Ascending aorta (tissue), 2 donors: ENCODE data around the gene PPFIBP2. TPM values are rescaled to one million over a fixed set of nuclear protein-coding genes. Genes with fewer than 3 reads are reported as not detected.

Source experiments
- DNase-seq, 2 donors: peaks; one replicate each; pipeline ENCODE4 v3.0.0-alpha.2; 2019; ENCODE audit warnings: low spot score in 2 of 2
- H3K27ac ChIP-seq, 2 donors: fragments of 200-600 bp; sonication (generic); one replicate each; pipeline ENCODE4 v1.5.1; 2016 to 2017; ENCODE audit warnings: mild to moderate bottlenecking in 1 of 2
- H3K27me3 ChIP-seq: fragments of 200-600 bp; sonication (generic); one replicate; pipeline ENCODE4 v1.5.1; 2017
- H3K36me3 ChIP-seq, 2 donors: fragments of 200-600 bp; sonication (generic); one replicate each; pipeline ENCODE4 v1.5.1; 2016
- H3K4me1 ChIP-seq, 2 donors: fragments of 200-600 bp; sonication (generic); one replicate each; pipeline ENCODE4 v1.5.1; 2016 to 2017; ENCODE audit warnings: mild to moderate bottlenecking in 1 of 2
- H3K4me3 ChIP-seq, 2 donors: fragments of 200-600 bp; sonication (generic); one replicate each; pipeline ENCODE4 v1.5.1; 2016 to 2017; ENCODE audit warnings: mild to moderate bottlenecking in 1 of 2
- H3K9me3 ChIP-seq, 2 donors: fragments of 200-600 bp; sonication (generic); one replicate each; pipeline ENCODE4 v1.5.1; 2016
- intact Hi-C: fragments of 100-400 bp; cut with DNase I; formaldehyde crosslinking; loops from one replicate; pipeline ENCODE4 v1.15.1; 2023
- total RNA-seq: library from RNA; depleted of rRNA; stranded (reverse); fragments of >200 nt; gene quantifications from one replicate; pipeline ENCODE4 v1.1.0, GENCODE V29; 2016
- TF ChIP-seq, protein P1 (sequence below), 3 experiments: fragments of 200-600 bp in 2 of 3; fragments of 450-650 bp in 1 of 3; sonication (generic) in 2 of 3; IDR thresholded peaks; one replicate each; pipeline ENCODE4 v1.5.1; 2016 to 2019; ENCODE audit warnings: antibody characterized with exemption in 3 of 3, mild to moderate bottlenecking in 1 of 3, moderate library complexity in 1 of 3

PPFIBP2 gene
- total RNA-seq, 1 donor from 2014 or later, result 4.2 TPM

DNA sequence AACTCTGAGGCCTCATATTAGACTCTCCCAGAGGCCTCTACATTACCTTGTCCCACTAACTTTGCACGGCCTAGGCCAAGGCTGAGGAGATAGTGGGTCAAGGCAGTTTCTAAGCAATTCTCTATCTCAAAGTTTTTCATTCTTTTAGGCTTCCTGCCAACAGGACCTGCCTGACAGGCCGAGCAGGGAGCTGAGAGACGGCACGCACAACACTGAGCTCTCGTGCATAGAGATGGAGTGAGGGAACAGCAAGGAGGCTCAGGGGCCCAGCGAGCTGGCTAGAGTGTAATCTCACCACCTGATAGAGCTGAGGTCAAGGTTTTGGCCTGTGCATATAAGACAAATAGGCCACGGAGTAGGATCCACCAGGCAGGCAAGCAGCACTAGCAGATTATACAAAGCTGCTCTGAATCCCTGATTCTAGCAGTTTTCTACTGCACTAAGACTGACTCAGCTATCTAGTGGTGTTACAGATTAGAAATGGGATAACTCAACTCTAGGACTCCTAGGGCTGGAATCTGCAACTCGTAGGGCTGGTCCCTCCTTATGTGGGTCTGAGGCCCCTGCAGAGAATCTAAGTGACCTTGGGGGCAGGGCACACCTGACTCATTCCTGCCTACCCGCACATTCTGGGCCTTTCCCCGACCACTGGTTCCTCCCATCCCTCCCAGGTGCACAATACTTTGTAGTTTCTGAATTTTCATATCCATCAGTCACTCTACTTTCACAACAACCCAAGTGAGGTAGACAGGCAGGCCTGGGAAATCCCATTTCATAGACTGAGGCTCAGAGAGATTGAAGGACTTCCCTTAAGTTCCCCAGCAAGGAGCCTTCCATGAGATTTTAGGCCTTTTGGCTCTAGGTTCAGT lies 157.8 kb downstream of the PPFIBP2 start:
- no peaks in the 10 kb centered on the region for H3K9me3 ChIP-seq
- peaks cover 0 to 3% of the 10 kb centered on the region in 2 donors for H3K36me3 ChIP-seq
- intact Hi-C loops, result loop anchor here (5.0 kb wide), 2 partner anchors 159 to 316 kb away; partner anchors contain the start of genes EIF3F and PPFIBP2
- TF ChIP-seq, protein P1, sequence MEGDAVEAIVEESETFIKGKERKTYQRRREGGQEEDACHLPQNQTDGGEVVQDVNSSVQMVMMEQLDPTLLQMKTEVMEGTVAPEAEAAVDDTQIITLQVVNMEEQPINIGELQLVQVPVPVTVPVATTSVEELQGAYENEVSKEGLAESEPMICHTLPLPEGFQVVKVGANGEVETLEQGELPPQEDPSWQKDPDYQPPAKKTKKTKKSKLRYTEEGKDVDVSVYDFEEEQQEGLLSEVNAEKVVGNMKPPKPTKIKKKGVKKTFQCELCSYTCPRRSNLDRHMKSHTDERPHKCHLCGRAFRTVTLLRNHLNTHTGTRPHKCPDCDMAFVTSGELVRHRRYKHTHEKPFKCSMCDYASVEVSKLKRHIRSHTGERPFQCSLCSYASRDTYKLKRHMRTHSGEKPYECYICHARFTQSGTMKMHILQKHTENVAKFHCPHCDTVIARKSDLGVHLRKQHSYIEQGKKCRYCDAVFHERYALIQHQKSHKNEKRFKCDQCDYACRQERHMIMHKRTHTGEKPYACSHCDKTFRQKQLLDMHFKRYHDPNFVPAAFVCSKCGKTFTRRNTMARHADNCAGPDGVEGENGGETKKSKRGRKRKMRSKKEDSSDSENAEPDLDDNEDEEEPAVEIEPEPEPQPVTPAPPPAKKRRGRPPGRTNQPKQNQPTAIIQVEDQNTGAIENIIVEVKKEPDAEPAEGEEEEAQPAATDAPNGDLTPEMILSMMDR (IDR thresholded peaks at IDR 0.05), result no peak
- no peak for DNase-seq
- no peak overlapping the region for H3K27ac ChIP-seq
- no peaks in the 10 kb centered on the region for H3K27me3 ChIP-seq
- no peak overlapping the region for H3K4me3 ChIP-seq
- H3K4me1 ChIP-seq, result peaks cover 0 to 9% of the 10 kb centered on the region in 2 donors

DNA sequence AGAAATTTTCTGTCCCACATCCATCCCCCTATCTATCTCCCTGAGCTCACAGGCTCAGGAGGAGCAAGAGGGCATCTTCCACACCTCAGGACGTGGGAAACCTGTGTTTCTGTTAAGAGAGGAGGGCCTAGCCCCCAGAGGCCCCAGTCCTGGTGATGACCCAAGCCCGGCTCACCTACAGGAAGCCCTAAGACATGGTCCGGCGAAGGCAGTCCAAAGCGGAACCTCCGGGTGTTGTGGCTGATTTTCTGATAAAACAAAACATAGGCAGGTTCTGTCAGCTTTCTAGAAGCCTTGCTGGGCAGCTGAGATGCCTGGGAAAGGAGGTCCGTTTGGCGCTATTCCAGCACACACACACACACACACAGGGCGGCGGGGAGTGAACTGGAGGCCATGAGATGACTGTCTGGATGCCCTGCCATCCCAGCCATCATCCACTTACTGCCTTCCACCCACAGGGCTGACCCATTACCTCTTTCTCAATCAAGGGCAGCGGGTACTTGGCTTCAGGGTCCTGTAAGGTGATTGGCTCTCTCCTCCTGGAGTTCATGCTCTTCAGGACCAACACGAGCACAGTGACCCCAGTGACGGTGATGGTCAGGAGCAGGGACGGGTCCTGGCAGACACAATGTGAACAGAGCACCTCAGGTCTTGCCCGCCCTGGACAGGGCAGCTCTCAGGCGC lies 158.6 kb downstream of the PPFIBP2 start:
- Histone ChIP-seq H3K4me3 (peak overlapping the region; percentile 62 to 80), H3K4me1 (peaks cover 0 to 9% of the 10 kb centered on the region in 2 donors), H3K27ac (no peak overlapping the region), H3K27me3 (no peaks in the 10 kb centered on the region), H3K9me3 (no peaks in the 10 kb centered on the region), H3K36me3 (peaks cover 0 to 2% of the 10 kb centered on the region in 2 donors)
- TF ChIP-seq, protein P1 (IDR thresholded peaks at IDR 0.05), result no peak
- intact Hi-C loops, result loop anchor here (5.0 kb wide), 2 partner anchors 160 to 315 kb away; partner anchors contain the start of genes EIF3F and PPFIBP2
- no peak for DNase-seq

DNA sequence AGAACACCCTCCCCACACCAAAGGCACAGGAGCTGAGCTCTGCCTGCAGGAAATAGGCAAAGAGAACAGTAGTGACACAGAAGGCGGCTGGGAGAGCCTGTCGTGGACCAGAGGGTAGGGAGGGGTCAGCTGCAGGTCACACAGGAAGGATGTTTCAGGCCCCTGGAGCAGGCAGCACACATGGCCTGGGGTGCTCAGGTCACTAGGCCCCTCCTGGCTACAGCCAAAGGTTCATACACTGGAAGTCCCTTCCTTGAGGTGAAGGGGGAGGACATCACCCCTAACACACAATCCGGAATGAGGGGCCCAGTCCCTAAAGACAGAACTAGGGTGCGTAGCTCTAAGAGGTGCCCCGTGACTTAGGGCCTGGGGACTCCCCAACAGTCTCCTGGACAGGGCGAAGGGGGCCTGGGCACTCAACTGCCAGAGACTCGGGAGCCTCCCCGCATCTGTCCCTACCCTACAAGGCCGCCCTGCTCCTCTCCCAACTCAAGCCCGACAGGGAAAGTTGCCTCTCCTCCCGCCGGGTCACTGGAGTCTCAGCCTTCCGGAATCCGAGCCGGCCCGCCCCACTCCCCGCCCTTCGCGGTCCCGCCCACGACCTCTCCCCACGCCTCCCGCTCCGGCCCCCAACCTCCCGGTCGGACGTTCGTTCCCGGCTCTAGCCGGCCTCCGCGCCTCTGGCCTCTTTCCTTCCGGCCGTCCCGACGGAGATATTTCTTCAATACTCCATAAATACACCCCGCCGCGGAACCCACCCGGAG lies 159.3 kb downstream of the PPFIBP2 start, which contains the start of gene CYB5R2:
Gene CYB5R2, minus strand, starts transcription at position 541 of the 764 bp plus-strand sequence. CDS start 675 bp downstream, outside the sequence.
- H3K36me3 ChIP-seq, result no peaks in the 10 kb centered on the region
- H3K27me3 ChIP-seq, result no peaks in the 10 kb centered on the region
- no peaks in the 10 kb centered on the region for H3K9me3 ChIP-seq
- DNase-seq, result peak in 1 of 2 donors; percentile 83
- peak within 1 kb of the TSS; percentile 49 to 60 for H3K27ac ChIP-seq
- H3K4me1 ChIP-seq, result peaks cover 0 to 9% of the 10 kb centered on the region in 2 donors
- TF ChIP-seq, protein P1 (IDR thresholded peaks at IDR 0.05), result no peak
- intact Hi-C loops, result loop anchor here (5.0 kb wide), 2 partner anchors 161 to 314 kb away; partner anchors contain the start of genes EIF3F and PPFIBP2
- peak within 1 kb of the TSS; percentile 62 to 80 for H3K4me3 ChIP-seq

DNA sequence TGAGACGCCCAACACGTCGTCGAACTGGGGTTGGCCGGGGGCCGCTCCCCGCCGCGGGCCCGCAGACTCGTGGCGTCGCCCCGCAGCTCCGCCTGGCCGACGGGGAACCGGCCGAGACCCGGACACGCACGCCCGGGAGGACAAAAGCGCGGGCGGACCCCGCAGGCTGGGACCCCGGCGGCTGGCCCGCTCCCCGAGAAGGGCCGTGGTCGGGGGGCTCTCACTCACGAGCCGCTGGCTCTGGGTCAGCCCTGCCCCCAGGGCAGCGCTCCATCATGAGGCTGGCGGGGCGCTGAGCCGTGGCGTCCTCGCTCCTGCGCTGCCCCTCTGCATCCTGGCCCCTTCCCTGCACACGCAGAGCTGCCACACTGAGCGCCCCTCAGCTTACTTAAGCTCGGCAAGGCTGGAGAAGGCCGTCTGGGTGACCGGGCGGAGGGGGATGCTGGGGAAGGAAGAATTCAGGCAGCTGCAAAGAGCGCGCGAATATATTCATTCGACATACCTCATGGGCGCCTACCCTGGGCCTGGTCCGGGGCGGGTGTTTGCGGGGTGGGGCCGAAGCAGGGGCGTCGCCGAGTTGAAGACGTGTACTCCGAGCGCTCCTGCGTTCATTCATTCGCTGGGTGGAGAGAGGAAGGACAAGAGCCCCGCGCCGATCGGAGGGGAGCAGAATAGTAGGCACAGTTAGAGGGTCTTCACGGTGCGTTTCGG lies 160.1 kb downstream of the PPFIBP2 start:
- peak overlapping the region; percentile 49 to 60 for H3K27ac ChIP-seq
- intact Hi-C loops, result loop anchor here (5.0 kb wide), 2 partner anchors 162 to 313 kb away; partner anchors contain the start of genes EIF3F and PPFIBP2

More for the DNA sequence above, 160.1 kb downstream of the PPFIBP2 start:
- Histone ChIP-seq H3K27me3 (no peaks in the 10 kb centered on the region), H3K36me3 (no peaks in the 10 kb centered on the region), H3K4me1 (peaks cover 0 to 9% of the 10 kb centered on the region in 2 donors), H3K9me3 (no peaks in the 10 kb centered on the region), H3K4me3 (peak overlapping the region; percentile 62 to 80)
- TF ChIP-seq, protein P1 (IDR thresholded peaks at IDR 0.05), result no peak
- peak in 1 of 2 donors; percentile 76 for DNase-seq
